Heart left ventricle (tissue), 16 donors: ENCODE measurements around the gene DNHD1. TPM values are rescaled to one million over a fixed set of nuclear protein-coding genes. Genes with fewer than 3 reads are reported as not detected.
A peak's percentile ranks its signal among the peaks of the same experiment; 100 is the strongest.

Experiments used
- ATAC-seq, 4 donors: fragments of 200-7000 bp; cut with Tn5 transposase; one replicate each; pipeline ENCODE4 v1.9.1; 2020 to 2022; ENCODE audit warnings: moderate library complexity in 4 of 4, mild to moderate bottlenecking in 3 of 4, moderate number of reproducible peaks in 1 of 4
- DNase-seq, 5 donors: peaks; one replicate each; pipeline ENCODE4 v3.0.0-alpha.2; 2020
- H3K27ac ChIP-seq, 12 donors: fragments of 200-600 bp; sonication (generic) in 4 of 12; one replicate each; pipeline versions ENCODE4 v1.5.0 to v1.8.0; 2016 to 2022; ENCODE audit warnings: mild to moderate bottlenecking in 2 of 12
- H3K27me3 ChIP-seq, 9 donors: fragments of 200-600 bp; sonication (generic) in 2 of 9; one replicate each; pipeline versions ENCODE4 v1.5.1 to v1.8.0; 2016 to 2022; ENCODE audit warnings: mild to moderate bottlenecking in 3 of 9
- H3K36me3 ChIP-seq, 9 donors: fragments of 200-600 bp; sonication (generic) in 2 of 9; one replicate each; pipeline versions ENCODE4 v1.5.0 to v1.8.0; 2018 to 2022; ENCODE audit warnings: mild to moderate bottlenecking in 2 of 9
- H3K4me1 ChIP-seq, 12 donors: fragments of 200-600 bp; sonication (generic) in 4 of 12; one replicate each; pipeline versions ENCODE4 v1.5.0 to v1.8.0; 2016 to 2022; ENCODE audit warnings: mild to moderate bottlenecking in 3 of 12
- H3K4me3 ChIP-seq, 12 donors: fragments of 200-600 bp; sonication (generic) in 4 of 12; one replicate each; pipeline versions ENCODE4 v1.5.0 to v1.8.0; 2017 to 2022; ENCODE audit warnings: mild to moderate bottlenecking in 9 of 12, moderate library complexity in 4 of 12
- H3K9me3 ChIP-seq, 12 donors: fragments of 200-600 bp; sonication (generic) in 4 of 12; one replicate each; pipeline versions ENCODE4 v1.5.0 to v1.8.0; 2016 to 2022; ENCODE audit warnings: mild to moderate bottlenecking in 1 of 12
- POLR2A ChIP-seq, 2 donors: fragments of 450-650 bp; IDR thresholded peaks; one replicate each; pipeline ENCODE4 v1.6.1; 2017; ENCODE audit warnings: antibody characterized with exemption in 2 of 2, mild to moderate bottlenecking in 2 of 2, moderate library complexity in 2 of 2
- WGBS, 4 donors: extraction: QIAGEN DNeasy Blood & Tissue Kit in 2 of 4; methylation state at CpG; one replicate each; pipeline versions ENCODE4 v1.1.5 to v1.1.7; 2013 to 2018; 5-methylcytosine and 5-hydroxymethylcytosine counted together
- intact Hi-C, 10 donors: fragments of 100-400 bp; cut with DNase I; formaldehyde crosslinking; loops; one replicate each; pipeline versions ENCODE4 v1.11.1 to v1.14.2; 2022
- long read RNA-seq, 3 donors: library from polyadenylated mRNA; unstranded; transcript quantifications; one replicate each; pipeline ENCODE4 v2.0.0, GENCODE V29; 2020 to 2021
- polyA plus RNA-seq, 2 donors: library from polyadenylated mRNA; stranded (reverse); fragments of 200-250 nt; gene quantifications; one replicate each; pipeline ENCODE4 v1.2.3, GENCODE V29; 2013
- total RNA-seq, 9 donors: library from RNA; depleted of rRNA in 2 of 9; stranded (reverse); fragments of >200 nt in 2 of 9; fragmentation: NEBNext Ultra II Directional in 3 of 9; extraction: Animal tissue kit (Norgen Biotek cat#: 25700) in 3 of 9; gene quantifications; one replicate each; pipeline versions ENCODE4 v1.1.0 to v1.2.4, GENCODE V29; 2016 to 2023
- TF ChIP-seq, protein P1 (sequence below), 12 donors: fragments of 200-600 bp; sonication (generic) in 4 of 12; IDR thresholded peaks; one replicate each; pipeline versions ENCODE4 v1.5.0 to v1.8.0; 2018 to 2022; ENCODE audit warnings: antibody characterized with exemption in 12 of 12, mild to moderate bottlenecking in 5 of 12
- donor health status: ischemic (EF 13 %, LVEDD 7.1; RV severe dilation, severe dysfunction).
- donor health status: healthy with polysubstance abuse.
- donor health status: DM: no; HTN: yes; CAD: no.
- donor health status: DM: no; HTN: no; CAD: no.
- donor health status: ischemic (EF 25% LVEDD 6.9; RV normal size, moderate dysfunction).
- donor health status: ischemic (EF 25% LVEDD 5.7; RV mildly dilated, moderate dysfunction).
- donor health status: healthy.
- donor health status: DM: yes; HTN: yes; CAD: no.
- donor health status: ischemic (EF 35%, LVEDD 5.7; RV mildly dilated, moderate dysfunction).
- donor health status: nonischemic (EF 11% LVEDD 7.7; RV severe dilation, severe dysfunction).
- donor health status: DM: yes; HTN: yes; CAD: no.
- donor health status: PGD.
- donor health status: ischemic (EF 29% LVEDD 5.4; RV normal size, mild dysfunction).
- donor health status: nonischemic (EF 23%, LVEDD 6.1; RV moderate dilation, normal function).

Gene DNHD1, protein sequence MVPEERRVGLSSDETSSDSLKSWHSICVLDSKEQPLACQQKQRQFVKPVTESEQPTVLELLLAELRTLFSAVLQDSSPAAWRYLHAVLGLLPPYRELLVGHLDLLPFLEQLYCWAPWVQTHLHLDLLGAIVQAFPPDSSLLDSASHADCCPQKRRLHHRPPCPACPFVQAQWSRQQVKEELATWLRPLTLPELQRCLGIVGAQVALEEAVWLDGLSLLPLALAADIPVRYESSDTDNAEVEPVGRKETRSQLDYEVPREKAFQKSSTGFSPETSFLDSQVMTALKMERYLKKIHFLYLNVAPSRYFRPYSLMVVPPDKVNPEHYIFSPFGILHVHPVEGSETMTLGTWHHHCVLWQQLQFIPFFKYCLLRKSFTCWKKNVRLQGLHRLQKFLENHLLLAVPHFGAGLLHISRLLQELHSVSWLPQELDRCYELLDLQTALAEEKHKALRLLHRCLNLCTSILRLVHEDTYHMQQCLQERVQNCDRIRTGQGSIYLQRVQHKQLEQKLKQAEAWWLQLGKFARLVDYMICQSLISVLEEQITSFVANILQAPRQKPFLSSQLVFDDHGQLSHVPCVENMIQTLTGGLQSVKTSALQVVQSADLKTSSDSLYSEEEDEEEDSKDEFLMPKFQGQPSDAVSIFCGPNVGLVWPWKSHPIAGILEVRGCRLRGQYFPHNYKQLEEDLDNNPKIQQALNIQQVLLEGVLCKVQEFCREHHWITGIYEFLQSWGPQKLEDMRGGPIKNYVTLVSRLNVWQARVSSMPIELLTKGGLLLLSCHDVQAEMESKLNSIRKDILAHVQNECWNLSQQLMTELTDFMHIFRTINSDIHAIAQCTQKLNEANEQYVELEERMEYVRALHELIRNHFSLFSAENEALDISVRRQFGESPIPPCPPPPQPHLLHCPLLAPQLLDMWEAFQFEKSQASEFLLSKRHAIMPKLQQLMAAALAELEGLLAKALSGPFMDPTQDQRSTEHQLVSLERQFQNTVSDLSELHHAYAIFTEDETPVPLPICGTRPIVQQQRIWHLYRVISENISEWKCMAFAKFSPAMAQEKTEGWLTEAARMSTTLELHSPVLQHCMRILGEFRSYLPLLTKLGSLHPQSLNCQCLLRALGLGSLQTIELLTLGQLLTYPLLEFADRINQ (N-terminal part only)
- total RNA-seq (1 to 10 TPM; 3.9 to 9.4 (median 5.4) TPM), polyA plus RNA-seq (1 to 10 TPM; 2.2 to 6.0 TPM)
- long read RNA-seq, donor 1, partial matches to known transcripts = 1 of 11 reads
- long read RNA-seq, donor 1, other reads (novel, unspliced or antisense) = 10 of 11 reads
- long read RNA-seq, donor 2, partial matches to known transcripts = 4 of 45 reads
- long read RNA-seq, donor 2, other reads (novel, unspliced or antisense) = 41 of 45 reads
- long read RNA-seq, donor 3, partial matches to known transcripts = 0 of 5 reads
- long read RNA-seq, donor 3, other reads (novel, unspliced or antisense) = 5 of 5 reads

DNA sequence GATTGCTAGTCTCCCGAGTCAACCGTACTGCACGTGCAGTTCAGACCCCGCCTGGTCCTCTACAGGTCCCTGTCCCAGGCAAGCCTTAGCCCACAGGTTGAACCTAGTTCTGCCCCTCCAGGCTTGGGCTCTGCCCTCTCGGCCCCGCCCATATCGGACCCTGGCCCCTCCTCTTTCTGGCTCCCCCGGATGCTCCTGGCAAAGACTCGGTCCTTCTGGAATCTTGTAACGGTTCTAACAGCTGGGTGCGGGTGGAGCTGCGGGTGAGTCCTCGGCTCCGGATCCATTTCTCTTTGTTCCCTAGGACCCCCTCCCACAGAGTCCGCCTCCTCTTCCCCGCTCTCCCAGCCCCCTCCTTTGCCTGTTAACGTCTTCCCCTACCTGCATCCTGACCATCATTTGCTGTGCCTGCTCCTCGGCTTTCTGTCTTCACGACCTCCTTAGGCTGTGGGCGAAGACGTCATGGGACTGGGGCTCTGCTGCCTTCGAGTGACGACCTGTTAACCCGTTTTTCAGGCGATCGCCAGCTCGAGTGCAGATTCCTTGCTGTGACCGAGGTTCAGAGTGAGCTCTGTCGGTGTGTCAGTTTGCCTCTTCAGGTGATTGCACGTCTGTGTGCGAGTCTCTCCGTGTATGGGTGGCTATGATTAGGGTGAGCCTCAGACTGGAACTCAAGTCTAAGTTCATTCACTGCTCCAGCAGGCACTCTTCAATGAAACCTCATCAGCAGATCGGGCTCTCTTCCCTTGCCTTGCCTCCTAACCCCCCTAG, at the start of gene DNHD1:
Gene DNHD1 (plus strand): TSS at position 212 of the 771 bp plus-strand sequence. CDS start 936 bp downstream, outside the sequence.
- Histone ChIP-seq H3K9me3 (no peaks in the 10 kb centered on the region), H3K27ac (peak within 1 kb of the TSS in 4 of 12 donors; percentile 22 to 41 (median 32)), H3K36me3 (peaks cover 0 to 52% (median 27%) of the 10 kb centered on the region in 9 donors), H3K4me3 (peak within 1 kb of the TSS in 8 of 12 donors; percentile 4 to 43 (median 25)), H3K27me3 (no peaks in the 10 kb centered on the region), H3K4me1 (peaks cover 0 to 19% (median 0%) of the 10 kb centered on the region in 12 donors)
- DNase-seq (peak in 2 of 5 donors; percentile 48 to 57), ATAC-seq (peak; percentile 35 to 70 (median 56))
- intact Hi-C loops = loop anchor here in 1 of 10 donors (5.0 kb wide), 1 partner anchor 120 kb away; no protein-coding TSS in a partner anchor
- WGBS, 4 donors = 43 to 55% (median 53%) methylated on average over 32 to 33 of the region's 33 CpGs
- no peak for TF ChIP-seq POLR2A (IDR thresholded peaks at IDR 0.05)
- TF ChIP-seq, protein P1, sequence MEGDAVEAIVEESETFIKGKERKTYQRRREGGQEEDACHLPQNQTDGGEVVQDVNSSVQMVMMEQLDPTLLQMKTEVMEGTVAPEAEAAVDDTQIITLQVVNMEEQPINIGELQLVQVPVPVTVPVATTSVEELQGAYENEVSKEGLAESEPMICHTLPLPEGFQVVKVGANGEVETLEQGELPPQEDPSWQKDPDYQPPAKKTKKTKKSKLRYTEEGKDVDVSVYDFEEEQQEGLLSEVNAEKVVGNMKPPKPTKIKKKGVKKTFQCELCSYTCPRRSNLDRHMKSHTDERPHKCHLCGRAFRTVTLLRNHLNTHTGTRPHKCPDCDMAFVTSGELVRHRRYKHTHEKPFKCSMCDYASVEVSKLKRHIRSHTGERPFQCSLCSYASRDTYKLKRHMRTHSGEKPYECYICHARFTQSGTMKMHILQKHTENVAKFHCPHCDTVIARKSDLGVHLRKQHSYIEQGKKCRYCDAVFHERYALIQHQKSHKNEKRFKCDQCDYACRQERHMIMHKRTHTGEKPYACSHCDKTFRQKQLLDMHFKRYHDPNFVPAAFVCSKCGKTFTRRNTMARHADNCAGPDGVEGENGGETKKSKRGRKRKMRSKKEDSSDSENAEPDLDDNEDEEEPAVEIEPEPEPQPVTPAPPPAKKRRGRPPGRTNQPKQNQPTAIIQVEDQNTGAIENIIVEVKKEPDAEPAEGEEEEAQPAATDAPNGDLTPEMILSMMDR (IDR thresholded peaks at IDR 0.05) = no peak

DNA sequence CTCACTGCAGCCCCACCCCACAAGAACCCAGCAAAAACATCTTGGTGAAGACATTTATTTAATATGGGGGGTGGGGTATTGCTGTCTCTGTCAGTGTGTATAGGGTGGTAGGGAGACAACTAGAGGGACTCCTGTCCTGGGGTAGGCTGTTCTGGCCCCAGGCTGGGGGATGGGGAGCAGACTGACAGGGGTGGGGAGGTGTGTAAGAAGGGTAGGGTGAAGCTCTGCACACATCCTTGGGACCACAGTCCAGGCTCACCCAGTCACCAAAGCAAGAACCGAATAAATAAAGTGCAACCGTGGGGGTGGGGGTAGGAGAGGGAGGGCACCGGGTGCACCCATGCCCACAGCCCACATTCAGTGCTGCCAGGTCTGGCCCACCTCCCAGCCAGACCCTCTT, 48.5 kb upstream of the DNHD1 start:
- TF ChIP-seq POLR2A (IDR thresholded peaks at IDR 0.05) = no peak
- TF ChIP-seq, protein P1 (IDR thresholded peaks at IDR 0.05) = no peak
- Histone ChIP-seq H3K9me3 (no peaks in the 10 kb centered on the region), H3K4me1 (no peaks in the 10 kb centered on the region), H3K27ac (no peak overlapping the region), H3K27me3 (no peaks in the 10 kb centered on the region), H3K36me3 (peaks cover 0 to 58% (median 52%) of the 10 kb centered on the region in 9 donors), H3K4me3 (no peak overlapping the region)
- WGBS, 4 donors = 90 to 100% (median 95%) methylated on average over 3 of the region's 3 CpGs
- DNase-seq (no peak), ATAC-seq (no peak)
- intact Hi-C loops = loop anchor here in 5 of 10 donors (10.0 kb wide), 2 partner anchors 56 to 256 kb away; no protein-coding TSS in a partner anchor

DNA sequence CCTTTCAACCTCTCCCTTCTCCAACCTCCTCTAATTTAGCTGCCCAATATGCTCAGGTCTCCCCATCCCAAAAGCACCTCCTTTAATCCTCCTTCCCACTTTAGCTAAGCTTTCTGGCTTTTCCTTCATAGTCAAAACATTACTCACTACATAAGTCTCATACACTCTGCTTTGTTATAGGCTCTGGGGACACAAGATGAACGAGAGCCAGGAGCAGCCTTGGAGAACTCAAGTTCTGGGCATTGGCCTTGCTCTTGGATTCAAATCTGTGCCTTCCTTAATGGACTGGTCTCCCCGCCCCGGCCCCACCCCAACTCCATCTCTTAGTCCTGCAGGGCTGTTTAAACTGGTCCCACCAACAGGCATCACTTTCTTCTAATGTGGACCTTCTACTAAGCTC, 44.9 kb upstream of the DNHD1 start:
- ATAC-seq (peak in 1 of 4 donors; percentile 63), DNase-seq (no peak)
- Histone ChIP-seq H3K27me3 (no peaks in the 10 kb centered on the region), H3K4me3 (no peak overlapping the region), H3K36me3 (peaks cover 0 to 95% (median 89%) of the 10 kb centered on the region in 9 donors), H3K9me3 (no peaks in the 10 kb centered on the region), H3K27ac (no peak overlapping the region), H3K4me1 (no peaks in the 10 kb centered on the region)
- WGBS, 4 donors = 79 to 85% (median 81%) methylated on average over 3 of the region's 3 CpGs
- intact Hi-C loops = no loop called here
- no peak for TF ChIP-seq POLR2A (IDR thresholded peaks at IDR 0.05)
- TF ChIP-seq, protein P1 (IDR thresholded peaks at IDR 0.05) = no peak
